Cerebellar nuclear complex (tissue), 1 donor: Measurements from ENCODE around the gene GABBR1.

Experiments used
- DNase-seq, 2 experiments: peaks; one replicate each; lab custom pipeline; 2025; lab: John Stamatoyannopoulos, UW

The GABBR1 gene

DNA sequence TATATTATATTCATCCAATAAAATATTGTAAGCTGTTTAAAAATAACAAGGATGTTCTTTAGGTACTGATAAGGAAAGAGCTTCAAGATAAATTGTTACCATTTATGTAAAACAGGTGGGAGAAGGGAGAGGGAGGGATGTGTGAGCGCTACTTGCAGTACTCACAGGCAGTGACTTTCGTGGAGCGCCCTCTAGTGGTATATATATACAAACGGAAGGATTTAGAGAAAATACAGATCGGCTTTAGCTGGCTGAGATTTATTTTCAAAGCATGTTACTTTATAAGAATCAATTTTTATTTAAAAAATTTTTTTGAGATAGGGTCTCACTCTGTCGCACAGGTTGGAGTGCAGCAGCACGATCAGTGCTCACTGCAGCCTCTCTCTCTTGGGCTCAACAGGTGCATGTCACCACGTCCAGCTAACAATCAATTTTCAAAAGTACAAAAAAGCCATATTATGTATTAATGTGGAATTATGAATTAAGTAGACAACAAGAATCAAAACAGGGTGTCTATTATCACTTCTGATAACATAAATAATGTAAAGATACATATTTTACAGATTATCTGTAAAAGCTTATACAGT, 20.6 kb upstream of the GABBR1 start:
- DNase-seq = peak; percentile 4 to 62

DNA sequence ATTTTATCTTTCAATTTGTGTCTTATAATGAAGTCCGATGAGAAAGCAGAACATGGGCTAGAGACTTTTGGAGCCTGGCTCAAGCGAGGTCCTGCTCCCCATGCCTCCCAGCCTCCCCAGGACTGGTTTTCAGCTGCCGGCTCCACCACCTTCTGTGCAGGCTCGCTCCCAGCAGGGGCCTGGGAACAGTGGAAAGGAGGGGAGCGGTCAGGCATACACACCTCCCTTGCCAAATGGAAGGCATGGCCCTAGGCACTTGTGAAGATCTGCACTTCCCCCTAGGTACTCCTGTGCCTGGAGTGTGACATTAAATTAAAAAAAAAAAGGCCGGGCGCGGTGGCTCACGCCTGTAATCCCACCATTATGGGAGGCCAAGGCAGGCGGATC, 19.2 kb upstream of the GABBR1 start:
- no peak for DNase-seq

DNA sequence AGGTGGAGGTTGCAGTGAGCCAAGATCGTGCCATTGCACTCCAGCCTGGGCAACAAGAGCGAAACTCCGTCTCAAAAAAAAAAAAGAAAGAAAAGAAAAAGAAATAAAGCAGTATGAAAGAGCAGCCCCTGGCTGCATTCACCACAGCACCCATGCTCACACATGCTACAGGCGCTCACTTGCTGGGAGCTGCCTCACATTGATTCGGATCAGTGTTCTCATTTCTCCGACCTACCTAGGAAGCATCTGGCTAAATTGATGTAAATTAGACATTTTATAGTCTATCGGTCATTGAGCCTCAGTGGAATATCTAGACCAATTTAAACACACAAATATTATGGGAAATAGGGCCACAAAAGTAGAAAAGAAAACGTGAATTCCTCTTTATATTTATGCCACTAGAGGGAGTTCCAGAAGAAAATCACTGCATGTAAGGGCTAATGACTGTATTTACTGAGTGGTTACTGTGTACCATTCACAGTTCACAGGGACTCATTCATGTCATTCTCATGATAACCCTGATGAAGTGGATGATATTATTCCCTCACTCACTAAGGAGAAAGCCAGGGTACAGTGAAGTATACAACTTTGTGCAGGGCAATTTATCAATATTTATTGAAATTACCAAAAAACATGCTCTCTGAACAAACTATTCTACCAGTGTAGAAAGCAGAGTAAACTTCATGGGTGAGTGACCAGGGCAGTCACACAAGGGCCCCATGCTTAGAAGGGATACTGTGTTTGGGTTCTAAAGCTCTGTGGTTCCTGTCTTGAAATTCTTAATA, 18.6 kb upstream of the GABBR1 start:
- DNase-seq = no peak

DNA sequence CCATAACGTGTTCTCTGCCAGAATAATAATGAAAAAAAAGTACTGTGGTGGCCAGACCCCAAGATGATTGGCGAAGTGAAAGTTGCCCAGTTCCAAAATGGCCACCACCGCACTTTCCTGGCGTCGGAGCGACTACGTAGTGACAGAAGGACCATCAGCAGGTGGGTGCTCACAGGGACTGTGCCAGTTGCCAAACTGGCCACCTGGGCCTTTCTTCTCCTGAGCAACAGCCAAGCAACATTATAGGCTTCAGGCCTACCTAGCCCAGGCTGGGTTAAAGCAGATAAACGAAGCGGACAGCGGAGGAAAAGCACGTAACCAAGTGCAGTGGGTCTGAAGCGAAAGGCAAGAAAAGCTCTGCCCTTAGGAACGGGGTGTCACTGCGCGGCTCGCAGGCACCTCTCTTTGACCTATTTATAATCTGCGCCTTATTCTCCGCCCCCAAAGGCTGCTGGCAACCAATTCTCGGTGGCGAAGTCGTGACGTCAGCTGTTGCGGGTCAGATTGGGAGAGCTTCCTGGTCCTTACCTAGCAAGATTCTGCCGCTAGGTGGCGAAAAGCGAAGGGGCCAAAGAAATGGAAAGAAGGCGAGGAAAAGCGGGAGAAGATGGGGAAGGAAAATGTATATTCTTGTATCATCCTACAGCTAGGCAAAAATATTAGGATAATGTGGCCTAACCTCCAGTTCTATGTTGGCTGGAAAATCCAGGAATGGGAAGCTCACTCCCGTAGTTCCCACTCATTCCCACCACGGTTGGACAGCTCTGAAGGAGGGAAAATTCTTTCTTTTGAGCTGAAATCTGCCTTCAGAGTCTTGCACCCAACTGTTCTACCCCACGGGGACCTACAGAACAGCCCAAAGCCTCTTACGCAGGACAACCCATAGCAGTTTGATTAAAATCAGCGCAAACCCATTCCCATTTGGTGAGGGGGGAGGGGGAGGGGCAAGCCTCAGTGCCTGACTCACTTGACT, 17.0 kb upstream of the GABBR1 start:
- DNase-seq = peak; percentile 94 to 98

DNA sequence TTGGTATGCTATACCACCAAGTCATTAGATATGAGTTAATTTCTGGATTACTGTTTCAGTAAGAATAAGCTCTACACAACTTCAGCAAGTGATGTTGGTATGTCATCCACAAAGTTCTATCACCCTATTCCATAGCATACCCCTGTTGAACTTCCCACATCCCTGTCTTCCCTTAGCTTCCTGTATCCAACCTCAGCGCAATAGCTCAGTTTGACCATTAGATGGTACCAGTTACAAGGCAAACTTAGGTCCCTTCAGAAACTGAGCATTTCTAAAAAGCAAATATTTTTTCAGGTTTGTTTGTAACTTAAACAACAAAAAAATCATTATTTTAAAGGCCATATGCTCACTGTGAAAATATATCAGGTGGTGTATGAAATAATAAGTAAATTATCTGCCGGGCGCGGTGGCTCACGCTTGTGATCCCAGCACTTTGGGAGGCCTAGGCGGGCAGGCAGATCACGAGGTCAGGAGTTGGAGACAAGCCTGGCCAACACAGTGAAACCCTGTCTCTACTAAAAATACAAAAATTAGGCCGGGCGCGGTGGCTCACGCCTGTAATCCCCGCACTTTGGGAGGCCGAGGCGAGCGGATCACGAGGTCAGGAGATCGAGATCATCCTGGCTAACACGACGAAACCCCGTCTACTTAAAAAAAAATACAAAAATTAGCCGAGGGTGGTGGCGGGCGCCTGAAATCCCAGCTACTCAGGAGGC, 15.1 kb upstream of the GABBR1 start:
- no peak for DNase-seq

DNA sequence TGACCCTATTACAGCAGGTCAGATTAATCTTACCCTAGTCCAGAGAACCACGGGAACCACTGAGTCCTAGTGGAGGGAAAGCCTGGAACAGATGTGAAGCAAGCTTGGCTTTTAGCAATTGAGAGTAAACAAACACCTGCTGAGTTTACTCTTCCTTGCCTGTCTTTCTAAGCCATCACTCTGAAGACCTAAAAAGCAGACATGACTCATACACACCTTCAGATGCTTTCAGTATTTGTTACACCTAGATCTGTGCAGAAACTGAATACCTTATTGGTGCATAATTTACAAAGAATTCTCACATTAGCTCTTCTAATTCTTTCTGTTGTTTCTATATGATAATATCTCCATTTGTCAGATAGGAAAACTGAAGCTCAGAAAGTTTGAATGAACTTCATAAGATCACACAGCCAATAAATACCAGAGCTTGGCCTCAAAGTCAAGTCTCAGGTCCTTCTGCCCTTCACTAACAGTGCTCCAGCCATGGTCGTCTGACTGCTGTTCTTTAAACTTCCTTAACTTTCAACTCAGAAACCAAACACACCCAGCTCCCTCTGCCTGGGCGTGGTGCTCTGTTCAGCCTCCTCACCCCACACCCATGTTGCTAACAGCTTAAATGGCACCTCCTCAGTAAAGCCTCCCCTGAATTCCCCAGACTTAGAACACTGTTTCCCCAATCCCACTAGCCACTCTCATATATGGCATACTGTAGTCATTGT, 8.6 kb upstream of the GABBR1 start:
- no peak for DNase-seq

DNA sequence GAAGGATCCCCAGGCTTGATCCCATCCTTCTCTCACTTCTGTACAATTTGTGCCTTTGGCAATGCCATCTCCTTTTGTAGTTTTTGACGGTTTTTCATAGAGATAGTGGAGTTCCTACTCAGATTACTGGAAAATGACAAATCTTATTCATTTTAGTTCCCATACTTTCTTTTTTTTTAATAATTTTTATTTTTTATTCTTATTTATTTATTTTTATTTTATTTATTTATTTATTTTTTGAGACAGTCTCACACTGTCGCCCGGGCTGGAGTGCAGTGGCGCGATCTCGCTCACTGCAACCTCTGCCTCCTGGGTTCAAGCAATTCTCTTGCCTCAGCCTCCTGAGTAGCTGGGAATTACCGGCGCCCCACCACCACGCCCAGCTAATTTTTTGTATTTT, 4.3 kb upstream of the GABBR1 start:
- DNase-seq = no peak

DNA sequence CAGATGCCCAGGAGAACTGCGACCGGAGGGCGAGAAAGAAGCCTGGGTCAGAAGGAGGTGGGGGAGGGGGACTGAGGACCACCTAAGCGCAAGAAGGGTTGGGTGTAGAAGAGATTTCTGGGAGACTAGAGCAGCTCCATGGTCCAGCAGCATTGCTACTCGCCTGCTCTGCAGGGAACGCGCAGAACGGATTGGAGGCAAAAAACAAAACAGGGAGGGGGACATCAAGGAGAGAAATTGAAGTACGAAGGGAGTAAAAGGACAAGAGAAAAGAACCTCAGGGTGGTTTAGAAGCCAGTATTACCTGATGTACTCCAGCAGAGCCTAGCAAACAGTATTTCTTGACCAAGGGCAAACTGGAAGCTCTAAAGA, 537 bp upstream of the GABBR1 start:
- DNase-seq = peak in 1 of 2 experiments; percentile 62

DNA sequence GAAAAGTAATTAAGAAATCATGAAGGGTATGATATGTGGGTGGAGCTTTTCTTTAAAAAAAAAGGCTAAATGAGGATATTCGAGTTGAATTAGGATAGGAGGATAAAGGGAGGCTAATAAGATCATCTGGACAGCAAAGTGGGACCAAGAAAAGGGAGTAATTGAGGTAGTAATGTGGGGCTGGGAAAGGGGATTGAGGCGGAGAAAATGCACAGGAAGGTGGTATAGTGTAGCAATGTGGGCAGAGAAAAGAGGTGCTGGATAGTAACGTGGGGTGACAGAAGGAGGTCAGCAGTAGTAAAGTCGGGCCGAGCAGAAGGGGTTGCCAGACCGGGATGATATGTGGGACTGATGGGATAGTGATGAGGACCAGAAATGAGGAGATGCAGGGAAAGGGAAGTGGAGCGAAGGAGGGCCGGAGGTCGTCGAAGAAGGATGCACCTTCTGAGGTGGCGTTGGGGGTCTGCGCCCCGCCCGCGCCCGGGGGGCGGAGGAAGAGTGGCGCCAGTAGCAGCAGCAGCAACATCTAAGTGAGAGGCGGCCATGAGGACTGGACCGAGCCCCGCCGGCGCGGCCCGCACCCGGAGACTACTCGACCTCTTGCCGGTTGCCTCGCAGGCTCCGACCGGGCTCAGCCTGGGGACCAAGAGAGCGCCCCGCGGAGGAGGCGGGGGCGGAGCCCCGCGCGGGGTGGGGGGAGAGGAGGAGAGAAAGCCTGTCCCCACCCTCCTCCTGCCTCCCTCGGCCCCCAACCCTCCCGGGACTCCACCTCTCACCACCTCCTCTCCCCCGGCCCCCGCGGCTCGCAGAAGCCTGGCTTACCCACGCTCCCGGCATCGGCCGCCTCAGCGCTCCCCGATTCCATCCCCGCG, 887 bp downstream of the GABBR1 start:
- DNase-seq = peak in 1 of 2 experiments; percentile 50

DNA sequence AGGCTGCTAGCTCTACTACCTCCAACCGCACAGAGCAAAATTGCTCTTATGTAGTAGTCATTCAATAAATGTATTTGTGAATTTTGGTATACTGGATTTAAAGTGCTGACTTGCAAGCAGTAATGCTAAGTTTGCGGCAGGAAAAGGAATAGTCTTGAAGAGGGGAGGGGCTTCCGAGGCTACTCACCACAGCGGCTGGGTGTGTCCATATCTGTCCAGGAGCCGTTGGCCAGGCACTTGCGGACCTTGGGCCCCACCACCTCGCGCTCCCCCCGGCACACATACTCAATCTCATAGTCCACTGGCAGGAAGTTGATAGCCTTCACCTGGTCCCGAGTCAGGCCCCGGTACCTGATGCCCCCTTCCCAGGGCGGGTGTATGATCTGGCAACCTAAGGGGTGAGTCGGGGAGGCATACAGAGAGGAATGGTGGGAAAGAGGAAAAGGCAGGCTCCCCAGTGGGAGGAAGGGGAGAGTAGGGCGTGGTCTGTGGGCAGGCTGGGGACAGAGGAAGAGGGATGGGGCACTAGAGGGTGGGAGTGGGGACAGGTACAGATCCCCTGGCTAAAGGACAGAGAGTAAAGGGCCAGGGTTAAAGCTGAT, 1.7 kb downstream of the GABBR1 start:
- DNase-seq = no peak

DNA sequence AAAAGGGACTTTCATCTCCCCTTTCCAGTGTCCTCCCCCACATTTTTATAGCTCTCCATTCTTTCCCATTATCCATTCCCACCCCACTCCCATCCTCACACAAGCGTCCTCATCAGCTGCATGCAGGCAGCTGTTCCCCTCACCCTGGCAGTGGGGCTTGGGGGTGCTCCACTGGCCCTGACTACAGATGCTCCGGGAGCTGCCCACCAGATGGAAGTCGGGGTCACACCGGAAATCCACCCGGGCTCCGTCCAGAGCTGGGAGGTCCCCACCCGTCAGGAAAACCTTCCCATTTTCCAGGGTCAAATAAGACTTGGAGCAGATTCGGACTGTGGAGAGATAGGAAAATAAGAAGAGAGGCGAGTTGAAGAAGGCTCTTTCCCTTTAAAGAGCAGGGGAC, 2.7 kb downstream of the GABBR1 start:
- DNase-seq = no peak

DNA sequence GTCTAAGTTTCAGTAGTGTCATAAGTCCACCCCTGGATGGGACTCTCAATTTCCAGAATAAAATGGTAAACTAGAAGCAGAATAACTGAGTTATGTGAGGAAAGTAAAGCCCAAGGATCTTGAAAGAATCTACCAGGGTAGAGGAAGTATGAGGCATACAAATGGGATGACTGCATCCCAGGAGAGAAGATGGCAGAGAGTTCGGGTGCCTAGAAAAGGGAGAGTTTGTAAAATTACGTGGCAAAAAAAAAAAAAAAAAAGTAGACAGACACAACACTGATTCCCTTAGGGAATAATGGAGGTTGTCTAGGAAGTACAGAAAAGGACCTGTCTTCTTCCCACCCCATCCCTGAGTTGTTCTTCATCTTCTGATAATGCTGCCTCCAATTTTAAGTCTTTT, 3.4 kb downstream of the GABBR1 start:
- no peak for DNase-seq

DNA sequence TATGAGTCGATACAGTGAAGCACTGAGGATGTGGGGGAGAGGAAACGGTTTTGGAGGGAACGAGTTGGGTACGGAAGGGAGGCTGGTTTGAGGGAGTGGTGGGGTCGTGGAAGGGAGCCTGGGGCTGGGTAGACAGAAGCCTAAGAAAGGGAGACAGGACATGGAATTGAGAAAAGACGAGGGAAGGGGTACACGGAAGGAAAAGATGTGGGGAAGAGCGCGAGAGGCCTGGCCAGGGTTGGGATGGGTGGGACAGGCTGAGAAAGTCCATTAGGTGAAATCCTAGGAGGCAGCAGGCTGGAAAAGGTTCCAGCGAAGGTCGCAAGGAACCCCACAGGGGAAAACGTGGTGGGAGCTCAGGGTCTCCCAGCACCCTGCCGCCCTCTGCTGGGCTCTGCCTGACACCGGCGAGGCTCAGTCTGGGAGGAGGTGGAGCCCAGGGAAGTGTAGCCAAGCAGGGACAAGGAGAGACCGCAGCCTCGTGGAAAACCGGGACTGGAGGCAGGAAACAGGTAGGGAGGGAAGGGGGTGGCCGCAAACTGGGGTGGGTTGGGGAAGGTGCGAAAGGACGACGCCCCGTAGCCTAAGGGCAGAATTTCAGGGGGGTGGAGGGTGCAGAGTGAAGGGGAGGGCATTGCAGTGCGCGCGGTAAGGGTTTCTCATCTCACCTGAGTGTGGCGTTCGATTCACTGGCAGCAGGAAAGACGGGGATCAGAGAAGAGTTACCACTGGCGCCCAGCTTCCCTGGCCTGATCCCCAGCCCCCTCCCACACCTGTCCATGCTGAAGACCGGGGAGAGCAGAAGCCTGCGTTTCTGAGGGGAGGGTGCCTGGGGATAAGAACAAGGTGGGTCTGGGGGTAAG, 4.3 kb downstream of the GABBR1 start:
- DNase-seq = peak in 1 of 2 experiments; percentile 55

DNA sequence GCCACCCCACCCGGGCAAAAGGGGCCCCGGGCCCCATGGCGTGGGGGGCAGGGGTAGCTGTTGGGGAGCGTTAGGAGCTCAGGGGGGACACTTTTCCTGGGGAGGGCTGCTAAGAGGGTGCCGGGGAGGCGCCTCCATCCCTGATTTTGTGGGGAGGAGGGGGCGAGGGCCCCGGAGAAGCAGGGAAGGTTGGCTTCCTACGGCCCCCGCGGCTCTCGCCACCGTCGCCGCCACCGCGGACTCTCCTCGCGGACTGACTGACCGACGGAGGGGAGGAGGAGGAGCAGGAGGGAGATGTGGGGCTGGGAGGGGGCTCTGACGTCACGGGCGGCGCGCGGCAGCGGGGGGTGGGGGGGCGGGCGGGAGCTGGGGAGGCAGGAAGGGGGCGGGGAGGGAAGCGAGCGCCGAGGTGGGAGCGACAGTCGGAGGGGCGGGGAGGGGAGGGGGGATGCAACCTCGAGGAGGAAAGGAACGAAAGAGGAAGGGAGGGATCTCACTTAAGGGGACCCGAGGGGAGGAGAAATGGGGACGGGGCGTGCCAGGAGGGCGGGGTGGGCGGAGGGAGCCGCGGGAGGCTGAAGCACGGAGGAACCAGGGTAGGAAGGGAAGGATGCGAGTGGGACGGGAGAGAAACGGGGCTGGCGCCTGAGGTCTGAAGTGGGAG, 5.1 kb downstream of the GABBR1 start:
- no peak for DNase-seq

DNA sequence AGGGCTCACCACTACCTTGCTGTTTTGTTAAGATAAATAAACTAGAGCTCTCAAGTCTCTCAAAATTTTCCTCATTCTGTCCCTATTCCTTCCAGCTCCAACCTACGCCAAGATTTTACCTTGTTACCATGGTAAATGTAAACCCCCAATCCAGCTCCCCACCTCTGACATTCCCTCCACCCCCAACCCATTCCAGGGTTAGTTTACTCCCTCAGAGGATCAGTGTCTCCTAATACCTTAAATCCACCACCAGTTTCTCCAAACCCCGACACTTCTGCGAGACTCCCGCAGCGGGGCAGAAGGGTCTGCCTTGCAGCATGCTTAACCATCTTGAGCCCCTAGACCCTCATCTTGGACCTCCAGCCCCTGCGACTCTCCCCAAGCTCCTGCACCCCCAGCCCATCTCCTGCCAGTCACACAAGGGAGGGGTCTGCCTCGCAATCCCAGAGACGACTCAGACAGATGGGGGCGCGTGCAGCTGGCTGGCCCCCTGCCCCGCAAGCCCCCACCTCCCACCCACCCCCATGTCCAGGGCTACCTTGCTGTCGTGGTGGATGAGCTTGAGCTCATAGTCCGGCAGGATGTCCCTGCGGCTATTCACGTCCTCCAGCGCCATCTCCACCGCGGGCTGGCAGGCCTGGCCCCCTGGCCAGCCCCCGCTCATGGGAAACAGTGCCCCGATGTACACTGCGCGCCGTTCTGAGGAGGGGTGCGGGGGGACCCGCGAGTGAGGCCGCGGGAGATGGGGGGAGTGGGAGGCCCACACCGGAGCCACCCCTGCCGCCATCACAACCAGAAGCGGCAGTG, 5.8 kb downstream of the GABBR1 start:
- DNase-seq = no peak

DNA sequence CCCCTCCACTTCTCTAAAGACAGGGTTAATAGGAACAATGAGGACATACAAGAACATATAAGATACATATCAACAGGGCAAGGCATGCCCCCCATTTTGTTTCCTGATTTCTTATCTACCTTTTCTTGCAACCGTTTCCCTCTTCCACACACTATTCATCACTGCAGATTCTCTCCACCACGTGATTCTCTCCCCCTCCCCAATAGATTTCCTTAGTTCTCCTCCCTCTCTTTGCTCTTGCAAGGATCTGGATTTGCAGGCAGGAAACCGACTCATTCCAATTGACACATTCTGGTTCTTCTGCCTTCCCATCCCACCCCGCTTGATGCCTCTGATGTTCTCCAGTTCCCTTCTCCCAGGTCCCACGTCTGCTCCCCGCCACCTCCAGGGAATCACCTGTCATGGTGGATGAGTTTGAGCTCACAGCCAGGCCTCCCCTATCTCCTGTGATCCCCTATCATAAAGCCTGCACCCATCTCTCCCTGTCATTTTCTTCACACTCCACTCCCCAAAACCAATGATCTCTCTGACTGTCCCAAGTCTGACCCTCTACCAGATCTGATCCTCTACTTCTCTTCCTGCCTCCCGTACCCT, 7.5 kb downstream of the GABBR1 start:
- DNase-seq = no peak

DNA sequence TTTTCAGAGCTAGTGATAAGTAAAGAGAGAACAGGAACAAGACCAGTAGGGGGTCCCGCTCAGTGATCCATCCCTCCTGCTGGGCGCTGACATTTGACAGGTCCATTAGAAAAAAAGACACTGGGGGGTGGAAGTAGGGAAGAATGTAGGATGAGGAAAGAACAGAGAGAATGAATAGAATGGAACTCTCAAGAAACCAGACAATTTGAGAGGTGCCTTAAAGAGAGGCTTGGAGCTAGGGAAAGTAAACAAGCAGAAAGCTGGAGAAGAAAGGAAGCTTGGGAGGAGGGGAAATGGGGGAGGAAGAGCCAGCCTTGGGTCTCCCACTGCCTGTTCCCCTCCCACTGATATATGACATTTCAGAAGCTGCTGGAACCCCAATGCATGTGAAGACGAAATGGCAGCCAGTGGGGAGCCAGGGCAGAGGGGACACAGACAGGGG, 8.4 kb downstream of the GABBR1 start:
- DNase-seq = no peak
